Skin of body (tissue), 2 donors: Measurements from ENCODE around the gene GALR3. TPM values are rescaled to one million over a fixed set of nuclear protein-coding genes. Genes with fewer than 3 reads are reported as not detected.
"Not testable (repeated sequence)": the region's sequence is repeated elsewhere in the genome, so short reads cannot be mapped to it uniquely, and the experiment has no call there.

Experiments
- DNase-seq: peaks from one replicate; lab custom pipeline; 2025; lab: John Stamatoyannopoulos, UW
- total RNA-seq: library from RNA; depleted of rRNA; stranded (reverse); fragments of >200 nt; gene quantifications from one replicate; pipeline ENCODE4 v1.2.3, GENCODE V29; 2014

The GALR3 gene, protein sequence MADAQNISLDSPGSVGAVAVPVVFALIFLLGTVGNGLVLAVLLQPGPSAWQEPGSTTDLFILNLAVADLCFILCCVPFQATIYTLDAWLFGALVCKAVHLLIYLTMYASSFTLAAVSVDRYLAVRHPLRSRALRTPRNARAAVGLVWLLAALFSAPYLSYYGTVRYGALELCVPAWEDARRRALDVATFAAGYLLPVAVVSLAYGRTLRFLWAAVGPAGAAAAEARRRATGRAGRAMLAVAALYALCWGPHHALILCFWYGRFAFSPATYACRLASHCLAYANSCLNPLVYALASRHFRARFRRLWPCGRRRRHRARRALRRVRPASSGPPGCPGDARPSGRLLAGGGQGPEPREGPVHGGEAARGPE
- total RNA-seq, result not detected

DNA sequence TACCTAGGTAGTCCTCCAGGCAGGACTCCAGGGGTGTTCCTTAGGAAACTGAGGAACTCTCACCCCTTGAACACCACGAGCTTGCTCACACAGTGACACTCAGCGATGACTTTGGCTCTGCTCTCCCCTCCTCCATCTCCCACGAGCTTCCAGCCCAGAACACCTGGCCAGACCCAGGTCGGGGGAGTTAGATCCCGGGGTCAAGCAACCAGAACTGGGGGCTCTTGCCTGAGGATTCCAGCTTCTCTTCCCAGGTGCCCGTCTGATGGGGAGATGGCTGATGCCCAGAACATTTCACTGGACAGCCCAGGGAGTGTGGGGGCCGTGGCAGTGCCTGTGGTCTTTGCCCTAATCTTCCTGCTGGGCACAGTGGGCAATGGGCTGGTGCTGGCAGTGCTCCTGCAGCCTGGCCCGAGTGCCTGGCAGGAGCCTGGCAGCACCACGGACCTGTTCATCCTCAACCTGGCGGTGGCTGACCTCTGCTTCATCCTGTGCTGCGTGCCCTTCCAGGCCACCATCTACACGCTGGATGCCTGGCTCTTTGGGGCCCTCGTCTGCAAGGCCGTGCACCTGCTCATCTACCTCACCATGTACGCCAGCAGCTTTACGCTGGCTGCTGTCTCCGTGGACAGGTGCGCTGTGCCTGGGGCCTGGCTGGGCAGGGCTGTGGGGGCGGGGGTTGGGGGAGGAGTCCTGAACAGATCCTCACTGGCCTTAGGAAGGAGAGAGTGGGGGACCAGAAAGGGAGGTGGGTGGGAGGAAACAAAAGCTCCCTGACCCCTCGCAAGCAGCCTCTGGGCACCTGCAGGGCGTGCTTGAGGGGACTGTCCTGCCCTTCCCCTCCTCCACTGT lies at the start of gene GALR3:
Gene GALR3 (plus strand): TSS at position 249 of the 852 bp plus-strand sequence. CDS start 25 bp downstream, at position 274.
- DNase-seq, result no peak

DNA sequence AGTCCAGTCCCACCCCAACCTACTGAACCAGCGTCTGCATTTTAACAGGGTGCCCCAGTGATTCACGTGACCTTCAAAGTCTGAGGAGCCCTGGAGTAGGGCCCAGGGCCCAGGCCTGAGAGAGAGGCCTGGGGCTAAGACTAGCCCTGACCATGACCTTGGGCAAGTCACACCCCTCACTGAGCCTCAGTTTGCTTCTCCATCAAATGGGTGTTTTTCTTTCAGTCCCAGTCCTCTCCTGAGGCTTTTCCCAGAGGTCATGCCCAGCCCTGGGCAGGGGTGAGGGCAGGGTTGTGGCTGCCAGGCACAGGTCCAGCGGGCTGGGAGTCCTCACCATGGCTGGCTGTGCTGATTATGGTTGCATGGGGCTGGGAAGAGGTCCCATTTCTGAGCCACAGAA lies 48.5 kb upstream of the GALR3 start:
- no peak for DNase-seq

DNA sequence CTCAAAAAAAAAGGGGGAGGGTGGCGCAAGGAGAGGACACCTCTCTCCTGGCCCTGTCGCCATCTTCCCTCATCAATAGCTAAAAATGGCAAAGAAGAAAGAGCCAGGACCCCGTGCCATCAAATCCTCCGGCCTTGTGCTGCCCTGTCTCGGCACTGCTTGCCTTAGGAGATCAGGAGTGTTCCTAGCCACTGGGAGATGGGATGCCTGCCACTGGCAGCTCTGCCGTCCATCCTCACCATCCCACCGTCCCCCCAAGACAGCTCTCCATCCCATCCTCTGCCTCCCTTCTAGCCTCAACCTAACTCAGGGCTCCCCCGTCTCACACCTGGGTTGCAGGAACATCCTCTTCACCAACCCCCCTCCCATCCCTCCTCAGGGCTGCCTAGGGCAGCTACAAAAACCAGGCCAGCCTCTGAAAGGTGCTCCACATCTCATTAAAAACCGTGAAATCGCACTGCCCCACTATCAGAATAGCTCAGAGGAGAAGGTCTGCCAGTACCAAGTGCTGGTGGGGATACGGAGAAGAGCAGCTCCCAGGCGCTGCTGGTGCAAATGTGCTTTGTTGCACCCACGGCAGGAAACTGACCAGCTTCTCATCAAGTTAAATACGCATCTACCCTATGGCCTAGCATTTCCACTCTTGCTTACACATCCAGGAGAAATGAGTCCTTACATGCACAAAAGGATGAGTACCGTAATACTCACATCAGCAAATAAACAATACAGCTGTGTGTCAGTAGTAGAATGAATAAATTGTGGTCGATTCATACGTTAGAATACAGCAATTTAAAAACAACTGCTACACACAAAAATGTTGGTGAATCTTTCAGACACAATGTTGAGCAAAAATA lies 47.2 kb upstream of the GALR3 start:
- DNase-seq, result no peak

DNA sequence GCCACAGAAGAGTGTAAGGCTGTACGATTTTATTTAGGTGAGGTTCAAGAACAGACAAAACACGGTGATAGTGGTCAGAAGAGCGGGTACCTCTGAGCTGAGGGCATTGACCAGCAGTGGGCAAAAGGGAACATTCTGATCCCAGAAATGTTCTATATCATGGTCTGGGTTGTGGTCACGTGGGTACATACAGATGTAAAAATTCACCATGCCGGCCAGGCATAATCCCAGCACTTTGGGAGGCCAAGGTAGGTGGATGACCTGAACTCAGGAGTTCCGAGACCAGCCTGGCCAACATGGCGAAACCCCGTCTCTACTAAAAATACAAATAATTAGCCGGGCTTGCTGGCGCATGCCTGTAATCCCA lies 46.6 kb upstream of the GALR3 start:
- DNase-seq, result no peak

DNA sequence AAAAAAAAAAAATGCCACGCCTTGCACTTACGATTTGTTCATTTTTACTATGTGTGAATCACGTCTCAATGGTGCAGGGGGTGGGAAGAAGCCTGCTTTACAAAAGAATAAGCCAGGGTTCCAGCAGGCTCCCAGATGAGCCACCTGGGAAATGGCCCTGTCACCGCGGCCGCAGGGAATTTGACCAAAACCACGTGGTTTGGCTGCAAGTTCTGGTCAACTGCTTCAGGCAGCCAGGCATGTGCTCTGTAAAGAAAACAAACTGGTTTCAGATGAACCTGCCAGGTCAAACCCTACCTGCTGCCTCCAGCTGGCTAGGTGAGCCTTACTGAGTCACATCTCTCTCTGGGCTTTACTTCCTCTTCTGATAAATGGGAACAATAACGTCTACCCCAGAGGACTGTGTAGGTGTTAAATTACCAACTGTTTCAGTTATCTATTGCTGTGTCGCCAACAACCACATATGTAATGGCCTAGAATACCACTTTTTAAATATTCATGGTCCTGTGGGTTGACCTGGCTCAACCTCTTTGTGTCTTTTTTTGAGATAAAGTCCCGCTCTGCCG lies 46.0 kb upstream of the GALR3 start:
- DNase-seq, result no peak

DNA sequence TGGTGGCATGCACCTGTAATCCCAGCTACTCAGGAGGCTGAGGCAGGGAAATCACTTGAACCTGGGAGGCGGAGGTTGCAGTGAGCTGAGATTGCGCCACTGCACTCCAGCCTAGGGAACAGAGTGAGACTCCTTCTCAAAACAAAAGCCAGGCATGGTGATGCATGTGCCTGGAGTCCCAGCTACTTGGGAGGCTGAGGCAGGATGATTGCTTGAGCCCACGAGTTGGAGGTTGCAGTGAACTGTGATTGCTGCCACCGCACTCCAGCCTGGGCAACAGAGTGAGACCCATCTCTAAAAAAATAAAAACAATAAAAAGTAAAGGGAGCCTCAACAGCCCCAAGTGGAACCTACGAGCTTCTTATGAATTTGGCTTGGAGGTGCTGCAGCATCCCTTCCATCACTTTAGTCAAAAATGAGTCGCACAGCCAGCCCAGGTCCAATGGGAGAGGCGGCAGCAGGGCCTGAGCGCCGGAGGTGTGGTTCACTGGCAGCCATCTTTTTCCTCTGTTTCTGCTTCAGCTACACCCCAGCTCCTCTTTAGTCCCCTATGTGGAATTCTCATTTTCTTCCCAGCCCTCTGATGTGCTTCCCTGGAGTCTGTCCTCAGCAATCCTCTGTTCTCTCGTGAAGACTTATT lies 44.7 kb upstream of the GALR3 start:
- DNase-seq, result no peak

DNA sequence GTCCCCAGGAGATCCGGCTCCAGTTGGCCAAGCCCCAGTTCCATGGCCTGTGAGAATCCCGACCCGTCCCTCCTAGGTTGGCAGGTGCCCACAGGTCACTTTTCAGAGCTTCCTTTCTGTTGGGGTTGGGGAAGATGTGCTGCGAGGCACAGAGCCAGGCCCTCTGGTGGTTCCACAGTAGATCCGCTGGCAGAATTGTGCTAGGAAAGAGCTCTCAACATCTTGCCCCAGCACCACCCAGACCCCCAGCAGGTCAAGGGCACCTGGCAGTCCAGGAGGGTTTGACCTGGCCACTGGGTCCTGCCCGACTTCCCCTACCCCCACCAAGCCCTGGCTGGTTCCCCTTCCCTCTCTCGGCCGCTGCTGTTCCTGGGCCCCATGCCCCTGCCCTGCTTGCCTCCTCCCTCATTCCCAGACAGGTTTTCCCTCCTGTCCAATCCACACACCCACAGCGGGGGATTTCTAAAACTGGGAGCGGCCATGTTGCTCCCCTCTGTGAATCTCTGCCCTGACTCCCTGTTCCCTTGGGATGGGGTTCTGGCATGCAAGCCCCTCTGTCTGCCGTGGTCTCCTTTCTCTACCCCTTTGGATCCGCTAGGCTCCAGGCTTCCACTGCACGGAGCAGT lies 41.6 kb upstream of the GALR3 start:
- DNase-seq, result no peak

DNA sequence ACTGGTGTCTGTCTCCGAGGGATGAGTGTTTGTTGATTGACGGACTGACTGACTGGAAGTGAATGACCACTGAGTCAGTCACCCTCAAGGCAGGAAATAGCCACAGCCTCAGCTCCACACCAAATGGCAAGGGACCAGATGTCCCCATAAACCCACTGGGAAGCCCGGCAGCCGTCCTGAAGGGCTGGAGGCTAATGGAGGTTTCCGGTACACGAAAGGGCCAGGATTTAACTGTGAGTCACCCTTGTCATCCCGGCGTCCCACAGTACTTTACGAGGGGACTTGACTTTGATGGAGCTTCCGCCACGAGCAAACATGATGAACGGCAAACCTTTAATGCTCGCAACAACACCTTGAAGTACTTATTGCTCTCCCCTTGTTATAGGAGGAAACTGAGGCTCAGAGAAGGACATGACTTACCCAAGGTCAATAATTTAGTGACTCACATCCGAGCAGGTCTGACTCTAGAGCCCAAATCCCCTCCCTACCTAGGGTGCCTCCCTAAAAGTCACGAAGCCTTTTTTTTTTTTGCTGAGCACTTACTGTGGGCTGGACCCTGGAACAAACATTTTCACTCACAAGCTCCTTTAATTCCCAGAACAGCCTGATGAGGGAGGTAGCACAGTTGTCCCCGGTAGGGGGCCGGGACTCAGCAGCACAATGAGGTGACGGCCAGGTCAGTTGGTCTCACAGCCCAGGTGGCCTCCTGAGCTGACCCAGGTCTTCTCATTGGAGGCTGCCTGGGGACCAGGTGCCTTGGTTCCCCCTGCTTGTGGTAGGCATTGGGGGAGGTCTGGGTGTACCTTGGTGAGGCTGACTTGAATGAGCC lies 40.6 kb upstream of the GALR3 start:
- no peak for DNase-seq

DNA sequence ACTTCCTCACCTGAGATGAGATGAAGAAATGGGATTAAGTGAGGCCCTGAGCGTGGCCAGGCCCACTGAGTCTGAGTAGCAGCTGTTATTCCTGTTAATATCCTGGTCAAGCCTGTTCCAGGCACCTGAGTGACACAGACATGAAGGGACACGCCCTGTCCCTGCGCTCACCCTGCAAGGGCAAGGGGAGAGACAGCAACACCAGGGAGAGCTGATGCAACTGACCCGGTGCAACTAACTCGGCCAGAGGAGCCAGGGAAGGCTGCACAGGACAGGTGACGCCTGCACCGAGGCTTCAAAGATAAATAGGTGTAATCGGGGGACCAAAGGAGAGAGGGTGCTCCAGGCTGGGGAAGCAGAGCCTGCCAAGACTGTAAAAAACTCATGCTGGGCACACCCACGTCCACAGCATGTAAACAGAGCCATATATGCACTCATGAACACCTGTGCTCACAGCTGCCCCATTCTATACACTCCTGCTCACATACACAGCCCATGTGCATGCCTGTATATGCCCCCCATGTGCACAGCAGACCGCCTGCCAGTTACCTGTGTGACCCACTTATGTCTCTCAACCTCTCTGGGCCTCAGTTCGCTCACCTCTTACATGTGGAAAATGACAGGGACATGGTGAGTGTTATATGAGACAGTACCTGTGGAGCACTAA lies 38.2 kb upstream of the GALR3 start:
- no peak for DNase-seq

DNA sequence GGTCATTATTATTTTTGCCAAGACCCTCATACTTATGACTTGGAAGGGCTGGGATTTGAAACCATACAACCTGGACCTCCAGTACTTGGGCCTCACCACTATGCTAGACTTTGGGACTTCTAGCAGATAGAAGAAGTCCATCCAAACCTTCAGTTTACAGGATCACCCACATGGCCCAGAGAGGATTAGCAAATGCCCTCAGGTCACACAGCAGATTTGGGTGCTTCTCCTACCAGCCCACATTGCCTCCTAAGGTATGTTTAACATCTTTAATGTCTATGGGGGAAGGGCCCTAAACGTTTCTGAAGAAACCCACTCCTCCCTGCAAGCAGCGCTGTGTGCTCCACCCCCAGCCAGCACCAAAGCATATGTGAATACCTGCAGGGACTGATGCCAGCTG lies 32.9 kb upstream of the GALR3 start:
- no peak for DNase-seq

DNA sequence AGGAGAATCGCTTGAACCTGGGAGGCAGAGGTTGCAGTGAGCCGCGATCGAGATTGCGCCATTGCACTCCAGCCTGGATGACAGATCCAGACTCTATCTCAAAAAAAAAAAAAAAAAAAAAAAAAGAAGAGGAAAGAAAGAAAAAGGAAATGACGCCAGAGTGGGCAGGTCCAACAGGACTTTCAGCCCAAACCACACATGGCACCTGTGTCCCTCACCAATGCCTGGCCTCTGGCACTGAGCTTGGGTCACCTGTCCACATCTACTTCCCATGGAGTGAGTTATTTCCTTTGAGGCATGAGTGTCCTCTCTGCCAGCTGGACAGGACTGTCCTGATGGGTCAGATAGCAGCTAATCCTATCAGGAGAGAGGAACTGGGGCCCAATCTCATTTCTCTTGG lies 30.7 kb upstream of the GALR3 start:
- no peak for DNase-seq

DNA sequence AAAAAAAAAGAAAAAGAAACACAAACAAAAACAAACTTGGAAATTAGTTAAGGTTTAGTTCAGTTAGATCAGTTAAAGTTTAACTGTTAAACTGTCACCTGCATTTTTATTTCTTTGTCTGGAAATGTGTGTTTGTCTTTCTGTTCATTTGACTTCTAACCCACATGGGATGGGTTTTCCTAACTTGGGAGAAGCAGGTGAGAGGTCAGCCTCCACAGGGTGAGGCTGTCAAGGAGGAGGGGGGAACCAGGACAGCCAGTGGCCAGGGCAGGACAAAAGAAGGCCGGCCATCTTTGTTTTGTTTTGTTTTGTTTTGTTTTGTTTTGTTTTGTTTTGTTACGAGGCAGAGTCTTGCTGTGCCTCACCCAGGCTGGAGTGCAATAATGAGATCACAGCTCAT lies 28.8 kb upstream of the GALR3 start:
- no peak for DNase-seq

DNA sequence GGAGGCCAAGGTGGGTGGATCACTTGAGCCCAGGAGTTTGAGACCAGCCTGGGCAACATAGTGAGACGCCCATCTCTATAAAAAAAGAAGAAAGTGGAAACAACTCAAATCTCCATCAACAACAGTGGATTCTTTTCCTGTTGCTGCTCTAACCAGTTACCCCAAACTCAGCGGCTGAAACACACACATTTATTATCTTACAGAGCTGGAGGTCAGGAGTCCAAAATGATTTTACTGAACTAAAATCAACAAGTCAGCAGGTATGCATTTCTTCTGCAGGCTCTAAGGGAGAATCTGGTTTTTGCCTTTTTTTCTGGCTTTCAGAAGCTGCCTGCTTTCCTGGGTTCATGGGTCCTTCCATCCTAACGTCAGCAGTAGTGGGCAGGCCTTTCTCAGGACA lies 27.1 kb upstream of the GALR3 start:
- no peak for DNase-seq

DNA sequence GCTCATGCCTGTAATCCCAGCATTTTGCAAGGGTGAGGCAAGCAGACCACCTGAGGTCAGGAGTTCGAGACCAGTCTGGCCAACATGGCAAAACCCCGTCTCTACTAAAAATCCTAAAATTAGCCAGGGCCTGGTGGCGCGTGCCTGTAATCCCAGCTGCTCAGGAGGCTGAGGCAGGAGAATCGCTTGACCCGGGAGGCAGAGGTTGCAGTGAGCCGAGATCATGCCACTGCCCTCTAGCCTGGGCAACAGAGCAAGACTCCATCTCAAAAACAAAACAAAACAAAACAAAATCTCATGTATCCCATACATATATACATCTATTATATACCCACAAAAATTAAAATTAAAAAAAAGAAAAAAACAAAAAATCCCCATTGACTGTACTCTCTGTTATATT lies 25.9 kb upstream of the GALR3 start:
- not testable (repeated sequence) for DNase-seq

DNA sequence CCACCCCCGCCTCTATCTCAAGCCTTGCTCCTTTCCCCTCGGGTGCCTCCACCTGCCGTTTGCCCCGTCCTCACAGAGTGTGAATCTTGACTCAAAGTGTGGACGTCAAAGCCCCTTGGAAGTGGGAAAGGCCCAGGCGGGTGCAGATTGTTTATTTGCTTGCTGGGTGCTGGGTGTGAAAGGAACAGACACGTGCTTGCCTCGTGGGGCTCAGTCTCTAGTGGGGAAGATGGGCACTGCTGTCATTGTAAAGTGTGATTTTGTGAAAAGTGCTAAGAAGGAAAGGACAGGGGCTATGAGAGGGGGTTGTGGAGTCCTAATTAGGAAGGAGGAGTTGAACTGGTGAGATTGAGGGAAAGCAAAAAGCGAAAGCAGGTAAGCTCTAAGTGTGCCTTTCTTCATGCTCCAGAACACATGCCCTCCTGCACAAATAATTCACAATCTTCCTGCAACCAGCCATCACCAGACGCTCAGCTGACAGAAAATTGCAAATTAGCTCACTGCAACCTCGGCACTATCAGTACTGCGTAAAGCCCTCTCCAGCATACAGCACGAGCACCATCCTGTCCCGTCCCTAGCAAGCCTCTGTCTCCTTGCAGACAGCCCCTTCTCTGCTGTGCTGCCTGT lies 25.2 kb upstream of the GALR3 start:
- no peak for DNase-seq

DNA sequence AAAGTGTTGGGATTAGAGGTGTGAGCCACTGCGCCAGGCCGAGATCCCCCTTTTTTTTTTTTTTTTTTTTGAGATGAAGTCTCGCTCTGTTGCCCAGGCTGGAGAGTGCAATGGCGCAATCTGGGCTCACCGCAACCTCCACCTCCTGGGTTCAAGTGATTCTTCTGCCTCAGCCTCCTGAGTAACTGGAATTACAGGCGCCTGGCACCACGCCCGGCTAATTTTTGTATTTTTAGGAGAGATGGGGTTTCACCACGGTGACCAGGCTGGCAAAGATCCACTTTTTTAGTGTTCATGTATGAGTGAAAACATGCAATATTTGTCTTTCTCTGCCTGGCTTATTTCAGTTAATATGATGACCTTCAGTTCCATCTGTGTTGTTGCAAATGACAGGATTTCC lies 23.2 kb upstream of the GALR3 start:
- DNase-seq, result not testable (repeated sequence)

DNA sequence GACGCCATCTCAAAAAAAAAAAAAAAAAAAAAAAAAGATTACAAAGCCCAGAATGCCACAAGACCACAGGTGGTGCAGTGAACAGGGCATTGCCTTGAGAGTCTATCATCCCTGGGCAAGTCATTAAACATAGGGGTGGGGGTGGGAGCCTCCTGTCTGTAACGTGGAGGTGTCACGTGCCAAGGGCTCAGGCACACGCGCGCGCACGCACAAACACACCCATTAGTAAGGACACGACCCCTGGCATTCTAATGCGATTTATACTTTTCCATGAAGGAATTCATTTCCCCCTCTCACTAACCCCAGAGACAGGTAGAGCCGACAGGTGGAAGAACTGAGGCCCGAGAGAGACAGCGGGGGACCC lies 21.3 kb upstream of the GALR3 start:
- DNase-seq, result no peak

DNA sequence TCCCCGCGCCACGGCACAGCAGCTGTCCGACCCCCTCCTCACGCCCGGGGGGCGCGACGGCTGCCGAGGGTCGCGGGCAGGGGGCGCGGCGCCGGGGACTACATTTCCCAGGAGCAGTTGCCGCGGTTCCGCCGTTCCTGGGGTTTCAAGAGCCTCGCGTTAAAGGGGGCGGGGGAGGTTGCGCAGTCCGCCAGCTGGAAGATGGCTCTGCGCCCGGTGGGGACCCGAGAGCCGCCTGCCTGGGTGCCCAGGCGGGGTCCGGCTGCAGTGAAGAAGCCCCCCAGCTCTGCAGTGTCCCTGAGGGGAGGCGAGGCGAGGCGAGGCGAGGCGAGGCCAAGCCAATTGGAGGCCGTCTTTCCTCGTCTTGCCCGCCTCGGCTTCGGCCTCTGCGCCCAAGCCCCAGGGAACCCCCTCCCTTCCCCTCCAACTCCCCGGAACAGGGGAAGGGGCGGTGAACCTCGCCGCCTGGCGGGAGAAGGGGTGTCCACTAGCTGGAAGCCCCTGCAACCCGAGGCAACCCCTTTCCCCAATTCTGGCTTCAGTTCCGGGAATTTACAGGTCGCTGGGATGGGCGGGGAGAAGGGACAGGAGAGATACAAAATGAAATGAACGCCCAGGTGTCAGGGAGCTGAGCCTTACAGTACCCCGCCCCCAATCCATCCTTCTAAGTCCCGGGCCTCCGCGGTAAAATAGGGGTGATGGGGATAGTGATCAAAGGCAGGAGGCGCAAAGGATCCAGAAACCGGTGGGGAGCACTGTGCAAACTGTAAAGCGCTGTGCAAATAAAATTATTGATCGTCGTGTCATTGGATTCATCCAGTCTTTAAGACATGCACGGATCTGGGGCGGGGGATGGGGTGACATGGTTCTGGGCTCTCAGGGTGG lies 20.6 kb upstream of the GALR3 start:
- peak; percentile 39 for DNase-seq
